HEK293 (cell line): ENCODE data around the gene DBET.

Experiments used
- CTCF ChIA-PET: fragments of 350-600 bp; formaldehyde crosslinking; extraction: SDS; loops from one replicate; lab custom pipeline; 2021; ENCODE audit warnings: antibody characterized with exemption; lab: Yijun Ruan, JAX
- POLR2A ChIA-PET: fragments of 300-600 bp; formaldehyde crosslinking; extraction: SDS; loops from one replicate; lab custom pipeline; 2020; ENCODE audit warnings: antibody characterized with exemption, inconsistent platforms; lab: Yijun Ruan, JAX
- H3K27ac ChIP-seq: fragments of 200-500 bp; sonication (Bioruptor generic); 2 replicates; pipeline ENCODE4 v1.5.1; 2014; ENCODE audit warnings: low read depth, low read length, control low read depth, inconsistent platforms; ENCODE audit errors: extremely low read depth
- H3K36me3 ChIP-seq, 2 experiments: fragments of 200-500 bp in 1 of 2; sonication (Bioruptor generic) in 1 of 2; 1 replicate in 1 of 2; 2 replicates in 1 of 2; pipeline ENCODE4 v1.5.1; 2014 to 2017; ENCODE audit warnings: inconsistent platforms in 2 of 2, low read length in 2 of 2; ENCODE audit not compliant: control insufficient read depth in 2 of 2, insufficient read depth in 1 of 2
- H3K4me1 ChIP-seq: fragments of 200-500 bp; sonication (Bioruptor generic); 2 replicates; pipeline ENCODE4 v1.5.1; 2014; ENCODE audit warnings: mild to moderate bottlenecking, low read length, inconsistent platforms; ENCODE audit not compliant: control insufficient read depth, insufficient read depth
- H3K4me3 ChIP-seq: 2 replicates; pipeline ENCODE4 v1.5.1; 2011; ENCODE audit warnings: low read depth, mild to moderate bottlenecking, control low read depth, low read length, moderate library complexity
- H3K9me3 ChIP-seq: fragments of 200-500 bp; sonication (Bioruptor generic); 2 replicates; pipeline ENCODE4 v1.5.1; 2014; ENCODE audit warnings: low read depth, low read length, inconsistent platforms; ENCODE audit not compliant: control insufficient read depth, insufficient read depth
- REPIN1 ChIP-seq: fragments of 450-650 bp; formaldehyde crosslinking; IDR thresholded peaks from 2 replicates; pipeline ENCODE4 v1.5.1; 2017; ENCODE audit warnings: missing biosample characterization, missing genetic modification characterization, low read depth
- SP7 ChIP-seq: fragments of 450-650 bp; formaldehyde crosslinking; IDR thresholded peaks from 2 replicates; pipeline ENCODE4 v1.5.1; 2016; ENCODE audit warnings: missing biosample characterization, missing genetic modification characterization
- ZBTB20 ChIP-seq: fragments of 450-650 bp; formaldehyde crosslinking; IDR thresholded peaks from 2 replicates; pipeline ENCODE4 v1.5.1; 2016; ENCODE audit warnings: missing biosample characterization, missing genetic modification characterization
- ZBTB48 ChIP-seq: fragments of 450-650 bp; formaldehyde crosslinking; IDR thresholded peaks from 2 replicates; pipeline ENCODE4 v1.5.1; 2016; ENCODE audit warnings: missing biosample characterization, missing genetic modification characterization
- ZFP3 ChIP-seq: fragments of 450-650 bp; formaldehyde crosslinking; IDR thresholded peaks from 2 replicates; pipeline ENCODE4 v1.5.1; 2016; ENCODE audit warnings: low read depth, missing biosample characterization, missing genetic modification characterization
- ZNF10 ChIP-seq: fragments of 450-650 bp; formaldehyde crosslinking; IDR thresholded peaks from 2 replicates; pipeline ENCODE4 v1.5.1; 2017; ENCODE audit warnings: missing biosample characterization, missing genetic modification characterization
- ZNF138 ChIP-seq: fragments of 450-650 bp; formaldehyde crosslinking; IDR thresholded peaks from 2 replicates; pipeline ENCODE4 v1.5.1; 2016; ENCODE audit warnings: missing biosample characterization, missing genetic modification characterization, borderline replicate concordance
- ZNF146 ChIP-seq: fragments of 450-650 bp; formaldehyde crosslinking; IDR thresholded peaks from 2 replicates; pipeline ENCODE4 v1.5.1; 2016; ENCODE audit warnings: missing biosample characterization, missing genetic modification characterization
- ZNF202 ChIP-seq: fragments of 450-650 bp; formaldehyde crosslinking; IDR thresholded peaks from 2 replicates; pipeline ENCODE4 v1.5.1; 2016; ENCODE audit warnings: missing biosample characterization, missing genetic modification characterization, borderline replicate concordance
- ZNF391 ChIP-seq: fragments of 450-650 bp; formaldehyde crosslinking; IDR thresholded peaks from 2 replicates; pipeline ENCODE4 v1.5.1; 2016; ENCODE audit warnings: low read depth, missing biosample characterization, missing genetic modification characterization, borderline replicate concordance
- ZNF621 ChIP-seq: fragments of 450-650 bp; formaldehyde crosslinking; IDR thresholded peaks from 2 replicates; pipeline ENCODE4 v1.5.1; 2017; ENCODE audit warnings: missing biosample characterization, missing genetic modification characterization
- ZNF658 ChIP-seq: fragments of 450-650 bp; formaldehyde crosslinking; IDR thresholded peaks from 2 replicates; pipeline ENCODE4; 2016; ENCODE audit warnings: missing biosample characterization, missing genetic modification characterization
- ZXDB ChIP-seq: fragments of 450-650 bp; formaldehyde crosslinking; IDR thresholded peaks from 2 replicates; pipeline ENCODE4 v1.5.1; 2016; ENCODE audit warnings: missing biosample characterization, missing genetic modification characterization
- TF ChIP-seq, protein P1 (sequence below): fragments of 450-650 bp; formaldehyde crosslinking; IDR thresholded peaks from 2 replicates; pipeline ENCODE4 v1.5.1; 2017; ENCODE audit warnings: missing biosample characterization, missing genetic modification characterization
- TF ChIP-seq, protein P2 (sequence below): fragments of 450-650 bp; formaldehyde crosslinking; IDR thresholded peaks from 2 replicates; pipeline ENCODE4; 2016; ENCODE audit warnings: missing biosample characterization, missing genetic modification characterization
- TF ChIP-seq, protein P3 (sequence below): fragments of 450-650 bp; formaldehyde crosslinking; IDR thresholded peaks from 2 replicates; pipeline ENCODE4 v1.5.1; 2016; ENCODE audit warnings: missing biosample characterization, missing genetic modification characterization, borderline replicate concordance
- TF ChIP-seq, protein P4 (sequence below): fragments of 450-650 bp; formaldehyde crosslinking; IDR thresholded peaks from 2 replicates; pipeline ENCODE4 v1.5.1; 2017; ENCODE audit warnings: missing biosample characterization, missing genetic modification characterization

DBET gene

DNA sequence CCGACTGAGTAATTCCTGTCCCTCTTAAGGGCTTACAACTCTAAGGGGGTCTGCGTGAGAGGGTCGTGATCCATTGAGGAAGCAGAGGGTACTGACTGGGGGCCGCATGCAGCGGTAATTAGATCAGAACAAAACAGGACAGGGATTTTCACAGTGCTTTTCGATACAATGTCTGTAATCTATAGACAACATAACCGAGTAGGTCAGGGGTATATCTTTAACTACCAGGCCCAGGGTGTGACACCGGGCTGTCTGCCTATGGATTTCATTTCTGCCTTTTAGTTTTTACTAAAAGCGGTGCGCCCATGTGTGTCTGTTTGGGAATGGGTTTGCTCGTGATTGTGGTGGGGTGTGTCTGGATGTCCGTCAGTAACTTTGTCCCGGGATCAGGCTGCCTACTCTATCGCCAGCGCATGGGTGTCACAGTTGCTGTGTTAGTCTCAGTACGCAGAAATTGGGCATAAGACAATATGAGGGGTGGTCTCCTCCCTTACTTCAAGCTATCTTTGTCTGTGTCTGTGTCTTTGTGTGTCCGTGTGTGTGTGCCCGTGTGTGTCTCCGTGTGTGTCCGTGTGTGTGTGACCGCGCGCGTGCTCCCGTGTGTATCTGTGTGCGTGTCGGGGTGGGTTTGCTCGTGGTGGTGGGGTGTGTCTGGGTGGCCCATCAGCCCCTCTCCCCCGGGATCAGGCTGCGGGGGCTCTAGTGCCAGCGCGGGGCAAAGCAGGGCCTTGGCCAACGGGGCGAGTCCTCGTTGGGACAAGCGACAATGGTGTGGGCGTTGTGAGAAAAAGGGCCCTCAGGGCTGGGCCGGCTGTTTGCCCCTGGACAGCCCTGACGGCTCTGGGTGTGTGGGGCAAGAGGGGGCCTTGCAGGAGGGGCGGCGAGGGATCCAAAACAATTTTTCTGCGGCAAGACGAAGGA, 47.7 kb upstream of the DBET start:
- Histone ChIP-seq H3K9me3 (no peaks in the 10 kb centered on the region), H3K4me1 (no peaks in the 10 kb centered on the region), H3K36me3 (no peaks in the 10 kb centered on the region), H3K4me3 (no peak overlapping the region), H3K27ac (no peak overlapping the region)
- CTCF ChIA-PET, result no interaction called here
- TF ChIP-seq ZBTB48, result no peak
- TF ChIP-seq, protein P1, sequence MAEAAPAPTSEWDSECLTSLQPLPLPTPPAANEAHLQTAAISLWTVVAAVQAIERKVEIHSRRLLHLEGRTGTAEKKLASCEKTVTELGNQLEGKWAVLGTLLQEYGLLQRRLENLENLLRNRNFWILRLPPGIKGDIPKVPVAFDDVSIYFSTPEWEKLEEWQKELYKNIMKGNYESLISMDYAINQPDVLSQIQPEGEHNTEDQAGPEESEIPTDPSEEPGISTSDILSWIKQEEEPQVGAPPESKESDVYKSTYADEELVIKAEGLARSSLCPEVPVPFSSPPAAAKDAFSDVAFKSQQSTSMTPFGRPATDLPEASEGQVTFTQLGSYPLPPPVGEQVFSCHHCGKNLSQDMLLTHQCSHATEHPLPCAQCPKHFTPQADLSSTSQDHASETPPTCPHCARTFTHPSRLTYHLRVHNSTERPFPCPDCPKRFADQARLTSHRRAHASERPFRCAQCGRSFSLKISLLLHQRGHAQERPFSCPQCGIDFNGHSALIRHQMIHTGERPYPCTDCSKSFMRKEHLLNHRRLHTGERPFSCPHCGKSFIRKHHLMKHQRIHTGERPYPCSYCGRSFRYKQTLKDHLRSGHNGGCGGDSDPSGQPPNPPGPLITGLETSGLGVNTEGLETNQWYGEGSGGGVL (tag by site-specific recombination), result no peak
- TF ChIP-seq, protein P2, sequence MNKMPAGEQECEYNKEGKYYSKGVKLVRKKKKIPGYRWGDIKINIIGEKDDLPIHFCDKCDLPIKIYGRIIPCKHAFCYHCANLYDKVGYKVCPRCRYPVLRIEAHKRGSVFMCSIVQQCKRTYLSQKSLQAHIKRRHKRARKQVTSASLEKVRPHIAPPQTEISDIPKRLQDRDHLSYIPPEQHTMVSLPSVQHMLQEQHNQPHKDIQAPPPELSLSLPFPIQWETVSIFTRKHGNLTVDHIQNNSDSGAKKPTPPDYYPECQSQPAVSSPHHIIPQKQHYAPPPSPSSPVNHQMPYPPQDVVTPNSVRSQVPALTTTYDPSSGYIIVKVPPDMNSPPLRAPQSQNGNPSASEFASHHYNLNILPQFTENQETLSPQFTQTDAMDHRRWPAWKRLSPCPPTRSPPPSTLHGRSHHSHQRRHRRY (tag by site-specific recombination), result no peak
- no peak for TF ChIP-seq SP7 (tag by site-specific recombination)
- TF ChIP-seq ZNF391 (tag by site-specific recombination), result no peak
- no peak for TF ChIP-seq ZNF10 (tag by site-specific recombination)
- TF ChIP-seq REPIN1, result no peak
- TF ChIP-seq, protein P3, sequence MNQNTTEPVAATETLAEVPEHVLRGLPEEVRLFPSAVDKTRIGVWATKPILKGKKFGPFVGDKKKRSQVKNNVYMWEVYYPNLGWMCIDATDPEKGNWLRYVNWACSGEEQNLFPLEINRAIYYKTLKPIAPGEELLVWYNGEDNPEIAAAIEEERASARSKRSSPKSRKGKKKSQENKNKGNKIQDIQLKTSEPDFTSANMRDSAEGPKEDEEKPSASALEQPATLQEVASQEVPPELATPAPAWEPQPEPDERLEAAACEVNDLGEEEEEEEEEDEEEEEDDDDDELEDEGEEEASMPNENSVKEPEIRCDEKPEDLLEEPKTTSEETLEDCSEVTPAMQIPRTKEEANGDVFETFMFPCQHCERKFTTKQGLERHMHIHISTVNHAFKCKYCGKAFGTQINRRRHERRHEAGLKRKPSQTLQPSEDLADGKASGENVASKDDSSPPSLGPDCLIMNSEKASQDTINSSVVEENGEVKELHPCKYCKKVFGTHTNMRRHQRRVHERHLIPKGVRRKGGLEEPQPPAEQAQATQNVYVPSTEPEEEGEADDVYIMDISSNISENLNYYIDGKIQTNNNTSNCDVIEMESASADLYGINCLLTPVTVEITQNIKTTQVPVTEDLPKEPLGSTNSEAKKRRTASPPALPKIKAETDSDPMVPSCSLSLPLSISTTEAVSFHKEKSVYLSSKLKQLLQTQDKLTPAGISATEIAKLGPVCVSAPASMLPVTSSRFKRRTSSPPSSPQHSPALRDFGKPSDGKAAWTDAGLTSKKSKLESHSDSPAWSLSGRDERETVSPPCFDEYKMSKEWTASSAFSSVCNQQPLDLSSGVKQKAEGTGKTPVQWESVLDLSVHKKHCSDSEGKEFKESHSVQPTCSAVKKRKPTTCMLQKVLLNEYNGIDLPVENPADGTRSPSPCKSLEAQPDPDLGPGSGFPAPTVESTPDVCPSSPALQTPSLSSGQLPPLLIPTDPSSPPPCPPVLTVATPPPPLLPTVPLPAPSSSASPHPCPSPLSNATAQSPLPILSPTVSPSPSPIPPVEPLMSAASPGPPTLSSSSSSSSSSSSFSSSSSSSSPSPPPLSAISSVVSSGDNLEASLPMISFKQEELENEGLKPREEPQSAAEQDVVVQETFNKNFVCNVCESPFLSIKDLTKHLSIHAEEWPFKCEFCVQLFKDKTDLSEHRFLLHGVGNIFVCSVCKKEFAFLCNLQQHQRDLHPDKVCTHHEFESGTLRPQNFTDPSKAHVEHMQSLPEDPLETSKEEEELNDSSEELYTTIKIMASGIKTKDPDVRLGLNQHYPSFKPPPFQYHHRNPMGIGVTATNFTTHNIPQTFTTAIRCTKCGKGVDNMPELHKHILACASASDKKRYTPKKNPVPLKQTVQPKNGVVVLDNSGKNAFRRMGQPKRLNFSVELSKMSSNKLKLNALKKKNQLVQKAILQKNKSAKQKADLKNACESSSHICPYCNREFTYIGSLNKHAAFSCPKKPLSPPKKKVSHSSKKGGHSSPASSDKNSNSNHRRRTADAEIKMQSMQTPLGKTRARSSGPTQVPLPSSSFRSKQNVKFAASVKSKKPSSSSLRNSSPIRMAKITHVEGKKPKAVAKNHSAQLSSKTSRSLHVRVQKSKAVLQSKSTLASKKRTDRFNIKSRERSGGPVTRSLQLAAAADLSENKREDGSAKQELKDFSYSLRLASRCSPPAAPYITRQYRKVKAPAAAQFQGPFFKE (tag by site-specific recombination), result no peak
- TF ChIP-seq ZFP3 (tag by site-specific recombination), result no peak
- TF ChIP-seq ZNF138 (tag by site-specific recombination), result no peak
- no peak for TF ChIP-seq ZNF146 (tag by site-specific recombination)
- no peak for TF ChIP-seq ZNF621
- TF ChIP-seq, protein P4, sequence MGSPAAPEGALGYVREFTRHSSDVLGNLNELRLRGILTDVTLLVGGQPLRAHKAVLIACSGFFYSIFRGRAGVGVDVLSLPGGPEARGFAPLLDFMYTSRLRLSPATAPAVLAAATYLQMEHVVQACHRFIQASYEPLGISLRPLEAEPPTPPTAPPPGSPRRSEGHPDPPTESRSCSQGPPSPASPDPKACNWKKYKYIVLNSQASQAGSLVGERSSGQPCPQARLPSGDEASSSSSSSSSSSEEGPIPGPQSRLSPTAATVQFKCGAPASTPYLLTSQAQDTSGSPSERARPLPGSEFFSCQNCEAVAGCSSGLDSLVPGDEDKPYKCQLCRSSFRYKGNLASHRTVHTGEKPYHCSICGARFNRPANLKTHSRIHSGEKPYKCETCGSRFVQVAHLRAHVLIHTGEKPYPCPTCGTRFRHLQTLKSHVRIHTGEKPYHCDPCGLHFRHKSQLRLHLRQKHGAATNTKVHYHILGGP (tag by site-specific recombination), result no peak
- no peak for TF ChIP-seq ZBTB20 (tag by site-specific recombination)
- TF ChIP-seq ZNF202 (tag by site-specific recombination), result no peak
- no peak for TF ChIP-seq ZNF658 (tag by site-specific recombination)
- TF ChIP-seq ZXDB (tag by site-specific recombination), result no peak
- POLR2A ChIA-PET, result no interaction called here
